ENCODE results near the gene STK11.
A peak's percentile ranks its signal among the peaks of the same experiment; 100 is the strongest.

Gene STK11

DNA sequence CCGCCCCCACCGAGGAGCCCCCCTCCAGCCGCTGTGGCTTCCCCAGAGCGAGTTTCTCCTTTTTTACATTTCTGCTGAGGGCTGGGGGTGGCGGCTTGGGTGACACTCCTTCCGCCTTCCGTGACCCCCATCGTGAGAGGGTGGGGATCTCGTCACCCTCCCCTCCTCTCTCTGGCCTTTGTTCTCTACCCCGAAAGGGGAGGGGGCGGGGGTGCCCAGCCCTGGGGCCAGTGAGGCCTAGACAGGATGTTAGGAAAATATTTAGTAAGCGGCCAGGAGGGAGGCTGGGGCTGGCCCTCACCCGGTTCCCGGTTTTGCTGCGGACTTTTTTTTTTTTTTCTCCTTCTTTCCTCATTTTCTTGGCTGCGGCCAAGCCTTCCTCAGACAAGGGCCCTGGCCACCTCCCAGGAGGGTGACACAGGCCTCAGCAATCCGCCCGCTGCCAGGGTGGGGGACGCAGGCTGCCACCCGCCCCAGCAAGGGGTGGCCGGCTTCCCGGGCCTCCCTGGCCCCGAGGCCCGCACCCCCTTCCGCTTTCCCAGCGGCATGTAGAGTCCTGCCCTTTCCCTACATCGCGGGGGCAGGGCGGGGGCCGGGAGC, 46.7 kb downstream of the STK11 start:
- no peak for DNase-seq

- DNase-seq = no peak
Observed at GRCh38 chr19:1252821-1253513, 47.4 kb downstream of the STK11 start.

DNA sequence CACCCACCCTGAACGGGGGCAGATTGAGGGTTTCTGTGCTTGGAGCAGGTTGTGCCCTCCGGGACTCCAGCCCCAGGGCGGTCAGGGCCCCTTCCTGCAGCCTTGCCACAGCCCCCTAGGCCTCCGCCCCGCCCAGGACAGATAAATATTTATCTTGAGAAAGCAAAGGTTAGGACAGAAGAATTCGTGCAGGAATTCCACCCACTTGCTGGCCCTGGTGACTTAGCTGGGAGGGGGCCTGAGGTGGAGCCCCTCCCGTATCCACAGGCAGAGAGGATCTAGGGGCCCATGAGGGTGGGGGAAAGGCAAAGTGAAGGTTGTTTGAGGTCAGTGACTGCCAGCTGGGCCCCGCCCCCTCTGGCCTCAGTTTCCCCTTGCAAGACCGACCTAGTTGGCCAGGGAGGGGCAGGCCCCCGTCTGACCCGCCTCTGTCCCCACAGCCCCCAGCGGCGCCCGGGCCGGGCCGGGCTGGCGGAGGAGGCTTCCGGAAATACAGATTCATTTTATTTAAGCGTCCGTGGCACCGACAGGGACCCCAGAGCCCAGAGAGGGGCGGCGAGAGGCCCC, 48.0 kb downstream of the STK11 start:
- DNase-seq = no peak

GRCh38 chr19:1254081-1254527, 48.5 kb downstream of the STK11 start:
- no peak for DNase-seq

DNA sequence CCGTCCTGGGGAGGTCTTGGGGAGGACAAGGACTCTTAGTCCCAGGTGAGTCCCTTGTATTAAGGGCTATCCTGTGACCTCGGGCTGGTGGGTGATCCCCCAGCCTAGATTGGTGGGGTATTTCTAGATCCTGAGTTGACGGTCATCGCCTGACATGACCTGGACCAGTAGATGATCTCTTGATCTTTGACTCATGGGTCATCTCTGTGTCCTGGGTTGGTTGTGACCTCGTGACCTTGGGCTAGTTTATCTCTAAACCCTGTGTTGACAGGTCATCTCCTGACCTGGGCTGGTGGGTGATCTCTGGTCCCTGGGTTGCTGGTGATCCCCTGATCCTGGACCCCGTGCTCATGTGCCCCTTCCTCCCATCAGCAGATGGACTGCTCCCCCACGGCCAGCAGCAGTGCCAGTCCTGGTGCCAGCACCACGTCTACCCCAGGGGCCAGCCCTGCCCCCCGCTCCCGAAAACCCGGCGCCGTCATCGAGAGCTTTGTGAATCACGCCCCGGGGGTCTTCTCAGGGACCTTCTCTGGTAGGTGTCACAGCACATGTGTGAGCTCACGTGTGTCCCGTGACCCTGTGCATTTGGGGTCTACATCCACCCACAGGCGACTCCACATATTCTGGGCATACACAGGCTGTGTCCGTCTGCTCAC, 49.1 kb downstream of the STK11 start:
- DNase-seq = no peak

GRCh38 chr19:1255186-1256161, 49.9 kb downstream of the STK11 start:
- no peak for DNase-seq

GRCh38 chr19:1256646-1257474, 51.3 kb downstream of the STK11 start:
- DNase-seq = no peak

- no peak for DNase-seq
Observed at GRCh38 chr19:1257475-1258162, 52.0 kb downstream of the STK11 start.

- no peak for DNase-seq
Observed at GRCh38 chr19:1258163-1258492, 52.5 kb downstream of the STK11 start.

- no peak for DNase-seq
Observed at GRCh38 chr19:1258707-1259205, 53.2 kb downstream of the STK11 start.

- DNase-seq = no peak
Observed at GRCh38 chr19:1259206-1259875, 53.8 kb downstream of the STK11 start.

- no peak for DNase-seq
Observed at GRCh38 chr19:1259876-1260748, 54.5 kb downstream of the STK11 start.

GRCh38 chr19:1260749-1261537, 55.4 kb downstream of the STK11 start:
- DNase-seq = peak; percentile 82

DNA sequence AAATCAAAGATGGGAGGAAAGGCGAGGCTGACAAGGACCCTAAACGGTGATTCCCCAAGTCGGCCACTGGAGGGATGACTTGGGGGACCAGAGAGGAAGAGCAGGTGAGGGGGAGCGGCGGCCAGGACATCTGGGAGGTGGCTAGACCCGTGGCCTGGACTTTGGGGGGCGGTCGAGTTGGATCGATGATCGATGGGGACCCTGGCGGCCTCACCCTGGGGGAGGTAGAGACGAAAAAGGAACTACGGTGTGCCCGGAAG, 55.9 kb downstream of the STK11 start:
- peak; percentile 25 for DNase-seq

GRCh38 chr19:1261798-1262622, 56.4 kb downstream of the STK11 start:
- DNase-seq = no peak

- DNase-seq = no peak
Observed at GRCh38 chr19:1262623-1263123, 57.1 kb downstream of the STK11 start.

DNA sequence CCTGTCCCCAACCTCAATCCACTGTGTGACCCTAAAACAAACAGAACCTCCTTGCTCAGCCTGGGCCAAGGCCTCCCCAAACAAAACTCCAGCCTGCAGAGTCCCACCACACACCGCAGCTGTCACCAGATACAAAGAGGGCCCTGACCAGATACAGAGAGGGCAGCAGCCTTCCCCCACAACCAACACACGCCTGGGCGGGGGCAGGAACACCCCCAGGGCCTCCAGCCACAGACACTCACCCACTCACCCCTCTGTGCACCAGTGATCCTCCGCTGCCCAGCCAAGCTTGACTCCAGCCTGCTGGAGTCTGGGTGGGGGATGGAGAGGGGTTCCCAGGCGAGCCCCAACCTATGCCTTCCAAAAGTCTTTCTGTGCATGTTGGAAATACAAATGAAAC, 57.6 kb downstream of the STK11 start:
- no peak for DNase-seq
